ENCODE data around the gene KCTD6. TPM values are rescaled to one million over a fixed set of nuclear protein-coding genes. Genes with fewer than 3 reads are reported as not detected.

The KCTD6 gene
- total RNA-seq, 2 experiments from 2014 or later = 16.4 to 17.1 TPM

- DNase-seq (ENCODE audit: low spot score) = no peak
- Histone ChIP-seq H3K9me3 (ENCODE audit: low read length) (no peaks in the 10 kb centered on the region), H3K4me1 (ENCODE audit: insufficient read depth, low read length, poor library complexity, severe bottlenecking) (peaks cover 9% of the 10 kb centered on the region), H3K79me2 (ENCODE audit: insufficient read depth, low read depth, low read length) (no peaks in the 10 kb centered on the region), H2AFZ (ENCODE audit: low read length) (no peak overlapping the region), H3K36me3 (ENCODE audit: insufficient read depth, low read length) (no peaks in the 10 kb centered on the region), H3K9me2 (ENCODE audit: insufficient read depth, low read length) (no peaks in the 10 kb centered on the region), H3K27ac (ENCODE audit: low read depth, low read length, poor library complexity, severe bottlenecking) (no peak overlapping the region), H3K4me2 (ENCODE audit: low read length) (no peak overlapping the region), H3K4me3 (ENCODE audit: low read depth, low read length, poor library complexity, severe bottlenecking) (no peak overlapping the region), H4K20me1 (ENCODE audit: insufficient read depth, low read length) (no peaks in the 10 kb centered on the region)
- no TSS peak for BruUV-seq (replicated peaks)
- POLR2A ChIA-PET = interaction anchor here (0.6 to 0.7 kb wide), 2 partner anchors 63 to 993 kb away, joined by 3 to 4 read pairs; no protein-coding TSS in a partner anchor
- intact Hi-C loops (cut with micrococcal nuclease; ENCODE audit: unreplicated experiment) = no loop called here
- TF ChIP-seq EZH2phosphoT487 (IDR thresholded peaks at IDR 0.05; ENCODE audit: borderline replicate concordance, low read depth, low read length) (no peak), CTCF (conservative IDR thresholded peaks at IDR 0.05; ENCODE audit: low read length) (no peak)
- CTCF ChIA-PET (ENCODE audit: unreplicated experiment) = interaction anchor here (0.6 kb wide), 1 partner anchor 198 kb away, joined by 3 read pairs; no protein-coding TSS in a partner anchor
Measured at GRCh38 chr3:58528629-58529028, 36.7 kb downstream of the KCTD6 start.

GRCh38 chr3:58529516-58530353 is 37.8 kb downstream of the KCTD6 start:
- ChIA-PET POLR2A (interaction anchor here (0.9 kb wide), 1 partner anchor 36 kb away, joined by 4 read pairs; no protein-coding TSS in a partner anchor), CTCF (ENCODE audit: unreplicated experiment) (interaction anchor here (0.5 kb wide), 1 partner anchor 11 kb away, joined by 3 read pairs; no protein-coding TSS in a partner anchor)
- no peaks in the 10 kb centered on the region for H3K36me3 ChIP-seq (ENCODE audit: insufficient read depth, low read length)
- BruUV-seq (replicated peaks) = no TSS peak
- no peak overlapping the region for H3K4me3 ChIP-seq (ENCODE audit: low read depth, low read length, poor library complexity, severe bottlenecking)
- no peaks in the 10 kb centered on the region for H3K9me3 ChIP-seq (ENCODE audit: low read length)
- TF ChIP-seq EZH2phosphoT487 (IDR thresholded peaks at IDR 0.05; ENCODE audit: borderline replicate concordance, low read depth, low read length) = no peak
- peak; percentile 74 for TF ChIP-seq CTCF (conservative IDR thresholded peaks at IDR 0.05; ENCODE audit: low read length)
- peaks cover 9% of the 10 kb centered on the region for H3K4me1 ChIP-seq (ENCODE audit: insufficient read depth, low read length, poor library complexity, severe bottlenecking)
- H3K4me2 ChIP-seq (ENCODE audit: low read length) = no peak overlapping the region
- H3K9me2 ChIP-seq (ENCODE audit: insufficient read depth, low read length) = no peaks in the 10 kb centered on the region
- H3K79me2 ChIP-seq (ENCODE audit: insufficient read depth, low read depth, low read length) = no peaks in the 10 kb centered on the region
- peak; percentile 58 for DNase-seq (ENCODE audit: low spot score)
- H2AFZ ChIP-seq (ENCODE audit: low read length) = no peak overlapping the region
- intact Hi-C loops (cut with micrococcal nuclease; ENCODE audit: unreplicated experiment) = loop anchor here (5.0 to 10.0 kb wide), 3 partner anchors 105 to 352 kb away; partner anchors contain the start of gene ABHD6
- no peaks in the 10 kb centered on the region for H4K20me1 ChIP-seq (ENCODE audit: insufficient read depth, low read length)
- H3K27ac ChIP-seq (ENCODE audit: low read depth, low read length, poor library complexity, severe bottlenecking) = no peak overlapping the region
